RWPE2 (cell line): Measurements from ENCODE around the gene PRR14L.
"Not testable (repeated sequence)": the region's sequence is repeated elsewhere in the genome, so short reads cannot be mapped to it uniquely, and the experiment has no call there.

Experiments
- ATAC-seq: fragments of 200-7000 bp; cut with Tn5 transposase; 3 replicates; pipeline ENCODE4 v1.9.1; 2021; ENCODE audit warnings: low read depth
- DNase-seq: peaks from one replicate; pipeline ENCODE4 v3.0.0-alpha.2; 2020; ENCODE audit warnings: low spot score
- H3K27ac ChIP-seq: fragments of 450-650 bp; 2 replicates; pipeline ENCODE4 v1.5.1; 2017; ENCODE audit warnings: mild to moderate bottlenecking; ENCODE audit not compliant: poor library complexity, severe bottlenecking
- H3K27me3 ChIP-seq: fragments of 250-450 bp; sonication (Bioruptor Pico); 2 replicates; pipeline ENCODE4 v1.5.1; 2021; ENCODE audit warnings: mild to moderate bottlenecking, moderate library complexity; ENCODE audit not compliant: insufficient read depth, poor library complexity, severe bottlenecking
- H3K36me3 ChIP-seq: fragments of 250-450 bp; sonication (Bioruptor Pico); 2 replicates; pipeline ENCODE4 v1.5.1; 2020; ENCODE audit warnings: low read depth, mild to moderate bottlenecking, moderate library complexity
- H3K4me1 ChIP-seq: fragments of 250-450 bp; sonication (Bioruptor Pico); 2 replicates; pipeline ENCODE4 v1.5.1; 2021; ENCODE audit warnings: mild to moderate bottlenecking, moderate library complexity; ENCODE audit not compliant: insufficient read depth, poor library complexity, severe bottlenecking
- H3K4me3 ChIP-seq: fragments of 250-450 bp; sonication (Bioruptor Pico); 2 replicates; pipeline ENCODE4 v1.5.1; 2021; ENCODE audit warnings: mild to moderate bottlenecking, moderate library complexity; ENCODE audit not compliant: severe bottlenecking
- H3K9me3 ChIP-seq: fragments of 250-450 bp; sonication (Bioruptor Pico); 2 replicates; pipeline ENCODE4 v1.5.1; 2021; ENCODE audit warnings: mild to moderate bottlenecking, moderate library complexity; ENCODE audit not compliant: severe bottlenecking
- TF ChIP-seq, protein P1 (sequence below): fragments of 450-650 bp; IDR thresholded peaks from one replicate; pipeline ENCODE4 v1.5.1; 2017; ENCODE audit warnings: mild to moderate bottlenecking, moderate library complexity; ENCODE audit not compliant: poor library complexity, severe bottlenecking

The PRR14L gene

DNA sequence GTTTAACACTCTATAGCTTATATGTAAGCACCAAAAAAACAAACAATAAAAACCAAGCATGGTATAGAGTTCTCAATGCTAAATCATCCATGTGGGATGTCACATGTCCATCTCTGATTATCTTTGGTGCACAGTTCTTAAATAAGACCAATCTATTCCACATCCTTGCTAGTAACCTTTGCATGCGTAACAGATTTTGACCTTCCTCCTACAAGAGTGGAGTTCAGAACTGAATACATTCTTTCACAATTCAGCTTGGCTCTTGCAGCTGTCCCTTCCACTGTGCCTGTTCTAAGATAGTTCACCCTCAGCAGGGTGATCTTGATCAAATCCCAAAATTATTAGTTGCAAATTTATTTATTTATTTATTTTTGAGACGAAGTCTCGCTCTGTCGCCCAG is 21.1 kb downstream of the PRR14L start:
- no peak overlapping the region for H3K4me3 ChIP-seq
- H3K36me3 ChIP-seq, result peaks cover 34% of the 10 kb centered on the region
- H3K27me3 ChIP-seq, result no peaks in the 10 kb centered on the region
- H3K4me1 ChIP-seq, result no peaks in the 10 kb centered on the region
- TF ChIP-seq, protein P1, sequence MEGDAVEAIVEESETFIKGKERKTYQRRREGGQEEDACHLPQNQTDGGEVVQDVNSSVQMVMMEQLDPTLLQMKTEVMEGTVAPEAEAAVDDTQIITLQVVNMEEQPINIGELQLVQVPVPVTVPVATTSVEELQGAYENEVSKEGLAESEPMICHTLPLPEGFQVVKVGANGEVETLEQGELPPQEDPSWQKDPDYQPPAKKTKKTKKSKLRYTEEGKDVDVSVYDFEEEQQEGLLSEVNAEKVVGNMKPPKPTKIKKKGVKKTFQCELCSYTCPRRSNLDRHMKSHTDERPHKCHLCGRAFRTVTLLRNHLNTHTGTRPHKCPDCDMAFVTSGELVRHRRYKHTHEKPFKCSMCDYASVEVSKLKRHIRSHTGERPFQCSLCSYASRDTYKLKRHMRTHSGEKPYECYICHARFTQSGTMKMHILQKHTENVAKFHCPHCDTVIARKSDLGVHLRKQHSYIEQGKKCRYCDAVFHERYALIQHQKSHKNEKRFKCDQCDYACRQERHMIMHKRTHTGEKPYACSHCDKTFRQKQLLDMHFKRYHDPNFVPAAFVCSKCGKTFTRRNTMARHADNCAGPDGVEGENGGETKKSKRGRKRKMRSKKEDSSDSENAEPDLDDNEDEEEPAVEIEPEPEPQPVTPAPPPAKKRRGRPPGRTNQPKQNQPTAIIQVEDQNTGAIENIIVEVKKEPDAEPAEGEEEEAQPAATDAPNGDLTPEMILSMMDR, result no peak
- no peak for ATAC-seq
- no peaks in the 10 kb centered on the region for H3K9me3 ChIP-seq
- H3K27ac ChIP-seq, result no peak overlapping the region
- no peak for DNase-seq

DNA sequence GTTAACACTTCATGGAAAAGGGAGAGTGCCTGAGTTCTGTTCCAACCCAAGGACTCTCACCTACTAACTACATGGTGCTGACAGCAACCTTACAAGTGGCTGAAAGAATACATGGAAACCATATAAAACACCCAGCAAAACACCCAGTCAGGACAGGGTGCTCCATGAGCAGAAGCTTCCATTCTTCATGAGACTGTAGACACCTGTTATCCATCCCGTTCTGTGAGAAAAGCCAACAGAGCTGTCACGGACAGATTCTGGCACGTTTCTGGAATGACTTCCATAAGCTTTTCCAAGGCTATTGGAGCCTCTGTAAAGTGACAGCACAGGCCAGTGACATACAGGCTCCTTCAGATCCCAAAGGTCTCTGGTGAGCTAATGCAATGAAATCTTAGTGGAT is 23.2 kb downstream of the PRR14L start:
- TF ChIP-seq, protein P1, result no peak
- ATAC-seq (no peak), DNase-seq (no peak)
- H3K36me3 ChIP-seq, result peaks cover 41% of the 10 kb centered on the region
- H3K4me1 ChIP-seq, result no peaks in the 10 kb centered on the region
- H3K27ac ChIP-seq, result no peak overlapping the region
- H3K4me3 ChIP-seq, result no peak overlapping the region
- no peaks in the 10 kb centered on the region for H3K9me3 ChIP-seq
- no peaks in the 10 kb centered on the region for H3K27me3 ChIP-seq

DNA sequence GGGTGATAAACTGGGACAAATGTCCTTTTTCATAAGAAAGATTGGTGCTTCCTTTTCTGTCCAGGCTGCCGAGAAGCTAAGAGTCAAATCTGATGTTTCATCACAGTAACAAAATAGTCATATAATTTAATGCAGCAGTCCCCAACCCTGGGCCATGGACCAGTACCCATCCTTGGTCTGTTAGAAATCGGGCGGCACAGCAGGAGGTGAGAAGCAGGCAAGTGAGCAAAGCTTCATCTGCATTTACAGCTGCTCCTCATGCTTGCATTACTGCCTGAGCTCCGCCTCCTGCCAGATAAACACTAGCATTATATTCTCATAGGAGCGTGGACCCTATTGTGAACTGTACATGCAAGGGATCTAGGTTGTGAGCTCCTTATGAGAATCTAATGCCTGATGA is 26.2 kb downstream of the PRR14L start:
- TF ChIP-seq, protein P1, result no peak
- Histone ChIP-seq H3K36me3 (peaks cover 66% of the 10 kb centered on the region), H3K9me3 (no peaks in the 10 kb centered on the region), H3K4me1 (no peaks in the 10 kb centered on the region), H3K4me3 (no peak overlapping the region), H3K27me3 (no peaks in the 10 kb centered on the region), H3K27ac (no peak overlapping the region)
- ATAC-seq, result no peak
- DNase-seq, result no peak

GRCh38 chr22:31719850-31720471 is 30.0 kb downstream of the PRR14L start:
- Histone ChIP-seq H3K4me3 (no peak overlapping the region), H3K4me1 (no peaks in the 10 kb centered on the region), H3K9me3 (no peaks in the 10 kb centered on the region), H3K27ac (no peak overlapping the region), H3K36me3 (peaks cover 89% of the 10 kb centered on the region), H3K27me3 (no peaks in the 10 kb centered on the region)
- no peak for ATAC-seq
- no peak for DNase-seq
- TF ChIP-seq, protein P1, result no peak

- no peak overlapping the region for H3K4me3 ChIP-seq
- H3K27ac ChIP-seq, result no peak overlapping the region
- no peaks in the 10 kb centered on the region for H3K27me3 ChIP-seq
- TF ChIP-seq, protein P1, result no peak
- no peaks in the 10 kb centered on the region for H3K9me3 ChIP-seq
- no peak for DNase-seq
- H3K36me3 ChIP-seq, result peaks cover 84% of the 10 kb centered on the region
- ATAC-seq, result no peak
- H3K4me1 ChIP-seq, result no peaks in the 10 kb centered on the region
Observed at GRCh38 chr22:31715147-31715778, 34.7 kb downstream of the PRR14L start.

GRCh38 chr22:31711226-31711625 is 38.7 kb downstream of the PRR14L start:
- not testable (repeated sequence) for ATAC-seq, H3K9me3 ChIP-seq, H3K4me1 ChIP-seq, H3K4me3 ChIP-seq, DNase-seq, H3K27ac ChIP-seq, H3K27me3 ChIP-seq
- H3K36me3 ChIP-seq, result peaks cover 53% of the 10 kb centered on the region
